Measurements from ENCODE around the gene TDP1. TPM values are rescaled to one million over a fixed set of nuclear protein-coding genes. Genes with fewer than 3 reads are reported as not detected.

The TDP1 gene
- total RNA-seq, 1 donor from 2014 or later: 63.4 TPM

GRCh38 chr14:90054803-90055202 lies 99.1 kb downstream of the TDP1 start:
- DNase-seq (ENCODE audit: low spot score): no peak
- Mint-ChIP-seq H3K4me1 (peaks cover 8% of the 10 kb centered on the region), H3K36me3 (no peaks in the 10 kb centered on the region), H3K27me3 (ENCODE audit: insufficient read depth, low read depth) (peaks cover 18% of the 10 kb centered on the region), H3K4me3 (no peak overlapping the region), H3K27ac (no peak overlapping the region), H3K9me3 (peaks cover 13% of the 10 kb centered on the region)
- H4K20me1 ChIP-seq (ENCODE audit: low read depth): no peaks in the 10 kb centered on the region
- no peak overlapping the region for H3K4me2 ChIP-seq
- H3K9ac ChIP-seq: no peak overlapping the region
- no peak overlapping the region for H2AFZ ChIP-seq (replicated peaks)
- H3K27me3 ChIP-seq: peaks cover 26% of the 10 kb centered on the region
- H3F3A ChIP-seq (ENCODE audit: low read depth): no peaks in the 10 kb centered on the region
- no peaks in the 10 kb centered on the region for H3K9me3 ChIP-seq (ENCODE audit: low read depth)
- TF ChIP-seq CTCF (IDR thresholded peaks at IDR 0.05) (no peak), EZH2phosphoT487 (IDR thresholded peaks at IDR 0.05) (no peak), EZH2 (IDR thresholded peaks at IDR 0.05) (no peak)
- H3K4me1 ChIP-seq: no peaks in the 10 kb centered on the region
- H3K79me2 ChIP-seq (ENCODE audit: low read depth): no peaks in the 10 kb centered on the region
- H3K4me3 ChIP-seq: no peak overlapping the region
- H3K27ac ChIP-seq: no peak overlapping the region
- H3K36me3 ChIP-seq: no peaks in the 10 kb centered on the region

- Histone ChIP-seq H3K4me1 (peaks cover 7% of the 10 kb centered on the region), H3K4me2 (no peak overlapping the region), H4K20me1 (ENCODE audit: low read depth) (peaks cover 6% of the 10 kb centered on the region), H3K27me3 (peaks cover 47% of the 10 kb centered on the region), H3F3A (ENCODE audit: low read depth) (no peaks in the 10 kb centered on the region), H3K36me3 (no peaks in the 10 kb centered on the region), H3K9ac (no peak overlapping the region), H3K27ac (no peak overlapping the region), H3K9me3 (ENCODE audit: low read depth) (no peaks in the 10 kb centered on the region), H3K79me2 (ENCODE audit: low read depth) (no peaks in the 10 kb centered on the region), H2AFZ (replicated peaks) (no peak overlapping the region), H3K4me3 (no peak overlapping the region)
- TF ChIP-seq EZH2 (IDR thresholded peaks at IDR 0.05): no peak
- TF ChIP-seq CTCF (IDR thresholded peaks at IDR 0.05): no peak
- TF ChIP-seq EZH2phosphoT487 (IDR thresholded peaks at IDR 0.05): no peak
- Mint-ChIP-seq H3K36me3 (no peaks in the 10 kb centered on the region), H3K27me3 (ENCODE audit: insufficient read depth, low read depth) (peaks cover 27% of the 10 kb centered on the region), H3K4me1 (peaks cover 8% of the 10 kb centered on the region), H3K27ac (no peak overlapping the region), H3K4me3 (no peak overlapping the region), H3K9me3 (peaks cover 13% of the 10 kb centered on the region)
- no peak for DNase-seq (ENCODE audit: low spot score)
Observed at GRCh38 chr14:90056826-90057225, 101.1 kb downstream of the TDP1 start.

GRCh38 chr14:90058876-90059458 lies 103.2 kb downstream of the TDP1 start:
- peaks cover 68% of the 10 kb centered on the region for H3K27me3 ChIP-seq

More at GRCh38 chr14:90058876-90059458, 103.2 kb downstream of the TDP1 start:
- Histone ChIP-seq H3K4me2 (no peak overlapping the region), H3K9ac (no peak overlapping the region), H3K27ac (no peak overlapping the region), H3K4me3 (no peak overlapping the region), H3K79me2 (ENCODE audit: low read depth) (no peaks in the 10 kb centered on the region), H3K9me3 (ENCODE audit: low read depth) (no peaks in the 10 kb centered on the region), H2AFZ (replicated peaks) (no peak overlapping the region), H3K36me3 (no peaks in the 10 kb centered on the region), H4K20me1 (ENCODE audit: low read depth) (peaks cover 15% of the 10 kb centered on the region), H3F3A (ENCODE audit: low read depth) (no peaks in the 10 kb centered on the region), H3K4me1 (peaks cover 18% of the 10 kb centered on the region)
- Mint-ChIP-seq H3K36me3 (no peaks in the 10 kb centered on the region), H3K27me3 (ENCODE audit: insufficient read depth, low read depth) (peaks cover 45% of the 10 kb centered on the region), H3K4me3 (peak overlapping the region; percentile 82), H3K9me3 (peaks cover 15% of the 10 kb centered on the region), H3K4me1 (peaks cover 15% of the 10 kb centered on the region), H3K27ac (no peak overlapping the region)
- TF ChIP-seq EZH2 (IDR thresholded peaks at IDR 0.05) (no peak), CTCF (IDR thresholded peaks at IDR 0.05) (no peak), EZH2phosphoT487 (IDR thresholded peaks at IDR 0.05) (no peak)
- DNase-seq (ENCODE audit: low spot score): no peak

Measured in neural progenitor cell (in vitro differentiated cells).